CD14-positive monocyte (primary cell): ENCODE results near the gene NEGR1. TPM values are rescaled to one million over a fixed set of nuclear protein-coding genes. Genes with fewer than 3 reads are reported as not detected.

Experiments
- DNase-seq, 3 donors: peaks; one replicate each; pipeline ENCODE4 v3.0.0-alpha.2; 2011 to 2022
- H2AFZ ChIP-seq: 2 replicates; pipeline ENCODE4 v1.6.0; 2012; ENCODE audit warnings: mild to moderate bottlenecking, low read depth, low read length, inconsistent platforms; ENCODE audit not compliant: insufficient read depth, poor library complexity, severe bottlenecking
- H3K27ac ChIP-seq, 2 donors: 1 replicate in 1 of 2; 2 replicates in 1 of 2; pipeline ENCODE4 v1.5.1; 2012 to 2013; ENCODE audit warnings: low read length in 2 of 2, control low read depth in 1 of 2, inconsistent platforms in 1 of 2, low read depth in 1 of 2, mild to moderate bottlenecking in 1 of 2
- H3K27me3 ChIP-seq, 2 donors: one replicate each; pipeline versions ENCODE4 v1.6.0 to v1.6.1; 2011 to 2013; ENCODE audit warnings: low read length in 2 of 2; ENCODE audit not compliant: control insufficient read depth in 2 of 2, insufficient read depth in 2 of 2
- H3K36me3 ChIP-seq, 2 donors: replicated peaks in 1 of 2; 1 replicate in 1 of 2; 2 replicates in 1 of 2; pipeline versions ENCODE4 v1.5.1 to v1.6.1; 2012 to 2013; ENCODE audit warnings: low read length in 2 of 2, control low read depth in 1 of 2, inconsistent platforms in 1 of 2, mild to moderate bottlenecking in 1 of 2; ENCODE audit not compliant: insufficient read depth in 2 of 2, control insufficient read depth in 1 of 2
- H3K4me1 ChIP-seq, 2 donors: 1 replicate in 1 of 2; 2 replicates in 1 of 2; pipeline versions ENCODE4 v1.5.1 to v1.6.1; 2012 to 2013; ENCODE audit warnings: low read length in 2 of 2, control low read depth in 1 of 2, inconsistent platforms in 1 of 2, mild to moderate bottlenecking in 1 of 2, moderate library complexity in 1 of 2; ENCODE audit not compliant: insufficient read depth in 2 of 2, control insufficient read depth in 1 of 2
- H3K4me2 ChIP-seq: replicated peaks from 2 replicates; pipeline ENCODE3; 2012; ENCODE audit warnings: low read length, moderate library complexity, mild to moderate bottlenecking; ENCODE audit not compliant: poor library complexity, severe bottlenecking; ENCODE audit errors: extremely low read depth
- H3K4me3 ChIP-seq, 3 experiments: fragments of 200-600 bp in 1 of 3; sonication (generic) in 1 of 3; replicated peaks in 1 of 3; 1 replicate in 2 of 3; 2 replicates in 1 of 3; pipeline ENCODE4 v1.5.1; 2011 to 2013; ENCODE audit warnings: low read length in 3 of 3, mild to moderate bottlenecking in 3 of 3, control low read depth in 2 of 3, low read depth in 2 of 3, inconsistent platforms in 1 of 3, moderate library complexity in 1 of 3
- H3K79me2 ChIP-seq: 2 replicates; pipeline ENCODE4 v1.6.0; 2012; ENCODE audit warnings: mild to moderate bottlenecking, control low read depth, inconsistent platforms, low read length, moderate library complexity; ENCODE audit not compliant: insufficient read depth
- H3K9ac ChIP-seq: 2 replicates; pipeline ENCODE4 v1.6.0; 2017; ENCODE audit warnings: low read length, mild to moderate bottlenecking; ENCODE audit not compliant: insufficient read depth, poor library complexity, severe bottlenecking
- H3K9me3 ChIP-seq, 2 donors: replicated peaks in 1 of 2; 1 replicate in 1 of 2; 2 replicates in 1 of 2; pipeline versions ENCODE4 v1.5.1 to v1.6.1; 2012 to 2013; ENCODE audit warnings: low read length in 2 of 2, control low read depth in 1 of 2; ENCODE audit not compliant: control insufficient read depth in 1 of 2, insufficient read depth in 1 of 2
- H4K20me1 ChIP-seq: 2 replicates; pipeline ENCODE4 v1.6.0; 2012; ENCODE audit warnings: mild to moderate bottlenecking, low read length, control low read depth, moderate library complexity; ENCODE audit not compliant: insufficient read depth
- H3K27ac Mint-ChIP-seq, 7 donors: one replicate each; pipeline ENCODE4 v1.8.0; 2020; ENCODE audit warnings: mild to moderate bottlenecking in 7 of 7, mixed read lengths in 7 of 7, moderate library complexity in 6 of 7, inconsistent platforms in 2 of 7
- H3K27me3 Mint-ChIP-seq, 3 donors: one replicate each; pipeline ENCODE4 v1.8.0; 2021 to 2022; ENCODE audit warnings: low read depth in 3 of 3, mild to moderate bottlenecking in 3 of 3, mixed read lengths in 3 of 3, moderate library complexity in 3 of 3, inconsistent platforms in 1 of 3
- H3K36me3 Mint-ChIP-seq, 2 donors: one replicate each; pipeline ENCODE4 v1.8.0; 2020; ENCODE audit warnings: mixed read lengths in 2 of 2, inconsistent platforms in 1 of 2, mild to moderate bottlenecking in 1 of 2
- H3K4me1 Mint-ChIP-seq: one replicate; pipeline ENCODE4 v1.8.0; 2020; ENCODE audit warnings: mild to moderate bottlenecking, mixed read lengths
- H3K4me3 Mint-ChIP-seq, 2 donors: one replicate each; pipeline ENCODE4 v1.8.0; 2020; ENCODE audit warnings: mild to moderate bottlenecking in 2 of 2, mixed read lengths in 2 of 2, moderate library complexity in 1 of 2
- H3K9me3 Mint-ChIP-seq, 7 donors: one replicate each; pipeline ENCODE4 v1.8.0; 2020 to 2022; ENCODE audit warnings: mixed read lengths in 7 of 7, mild to moderate bottlenecking in 6 of 7, moderate library complexity in 6 of 7, inconsistent platforms in 2 of 7
- CTCF ChIP-seq: fragments of 200-600 bp; IDR thresholded peaks from one replicate; pipeline ENCODE4 v1.8.0; 2022; ENCODE audit warnings: antibody characterized with exemption, mild to moderate bottlenecking
- WGBS: methylation state at CpG from one replicate; pipeline ENCODE4 v1.1.5; 2013; ENCODE audit warnings: missing lambda C conversion rate; ENCODE audit not compliant: insufficient coverage; 5-methylcytosine and 5-hydroxymethylcytosine counted together
- intact Hi-C, 2 donors: fragments of 100-400 bp; cut with micrococcal nuclease; formaldehyde crosslinking; loops; one replicate each; pipeline versions ENCODE4 v1.15.0 to v1.15.1; 2023
- polyA plus RNA-seq, 3 donors: library from polyadenylated mRNA; depleted of rRNA in 1 of 3; unstranded in 2 of 3; stranded (reverse) in 1 of 3; fragments of 300-500 nt in 2 of 3; fragments of >200 nt in 1 of 3; fragmentation: Illumina TruSeq in 2 of 3; gene quantifications; 1 replicate in 2 of 3; 2 replicates in 1 of 3; pipeline ENCODE4 v1.2.3, GENCODE V29; 2012 to 2021

The NEGR1 gene
- polyA plus RNA-seq, 3 donors: 0.03 to 0.15 (median 0.13) TPM

- H3K4me3 ChIP-seq: no peak overlapping the region
- intact Hi-C loops: no loop called here
- H3K27ac ChIP-seq: no peak overlapping the region
- H3K27me3 ChIP-seq: no peaks in the 10 kb centered on the region
- H3K9me3 Mint-ChIP-seq: peaks cover 2 to 19% (median 5%) of the 10 kb centered on the region in 7 donors
- H3K4me1 Mint-ChIP-seq: no peaks in the 10 kb centered on the region
- TF ChIP-seq CTCF: no peak
- no peaks in the 10 kb centered on the region for H3K4me1 ChIP-seq
- no peaks in the 10 kb centered on the region for H3K27me3 Mint-ChIP-seq
- H4K20me1 ChIP-seq: no peaks in the 10 kb centered on the region
- WGBS: no CpG with 5 or more reads among the region's 1 CpG
- H3K27ac Mint-ChIP-seq: no peak overlapping the region
- no peak overlapping the region for H2AFZ ChIP-seq
- H3K9me3 ChIP-seq: peaks cover 0 to 2% of the 10 kb centered on the region in 2 donors
- no peak overlapping the region for H3K9ac ChIP-seq
- H3K4me3 Mint-ChIP-seq: no peak overlapping the region
- no peaks in the 10 kb centered on the region for H3K36me3 ChIP-seq
- H3K4me2 ChIP-seq: no peak overlapping the region
- no peak for DNase-seq
- no peaks in the 10 kb centered on the region for H3K36me3 Mint-ChIP-seq
- no peaks in the 10 kb centered on the region for H3K79me2 ChIP-seq
Observed at GRCh38 chr1:71762514-71763255, 519.7 kb downstream of the NEGR1 start.

GRCh38 chr1:71755441-71755840, 526.9 kb downstream of the NEGR1 start:
- no peak overlapping the region for H3K4me3 Mint-ChIP-seq
- Histone ChIP-seq H3K4me2 (no peak overlapping the region), H3K79me2 (no peaks in the 10 kb centered on the region), H3K27ac (no peak overlapping the region), H4K20me1 (no peaks in the 10 kb centered on the region), H3K4me3 (no peak overlapping the region), H3K27me3 (no peaks in the 10 kb centered on the region), H3K9me3 (peaks cover 0 to under 1% of the 10 kb centered on the region in 2 donors), H3K4me1 (no peaks in the 10 kb centered on the region), H2AFZ (no peak overlapping the region), H3K9ac (no peak overlapping the region), H3K36me3 (no peaks in the 10 kb centered on the region)
- no peak for DNase-seq
- H3K27ac Mint-ChIP-seq: no peak overlapping the region
- intact Hi-C loops: no loop called here
- 100% methylated on average over 1 of the region's 1 CpG for WGBS
- H3K27me3 Mint-ChIP-seq: no peaks in the 10 kb centered on the region
- no peak for TF ChIP-seq CTCF
- H3K36me3 Mint-ChIP-seq: no peaks in the 10 kb centered on the region
- peaks cover 0 to 8% (median 2%) of the 10 kb centered on the region in 7 donors for H3K9me3 Mint-ChIP-seq
- H3K4me1 Mint-ChIP-seq: no peaks in the 10 kb centered on the region
